NCI-H345 treated with DMSO at 0.1 percent for 48 hours (cell line): ENCODE results near the gene SRGAP3.

Experiments
- DNase-seq: peaks from one replicate; lab custom pipeline; 2025; ENCODE audit not compliant: unreplicated experiment; lab: John Stamatoyannopoulos, UW

The SRGAP3 gene

DNA sequence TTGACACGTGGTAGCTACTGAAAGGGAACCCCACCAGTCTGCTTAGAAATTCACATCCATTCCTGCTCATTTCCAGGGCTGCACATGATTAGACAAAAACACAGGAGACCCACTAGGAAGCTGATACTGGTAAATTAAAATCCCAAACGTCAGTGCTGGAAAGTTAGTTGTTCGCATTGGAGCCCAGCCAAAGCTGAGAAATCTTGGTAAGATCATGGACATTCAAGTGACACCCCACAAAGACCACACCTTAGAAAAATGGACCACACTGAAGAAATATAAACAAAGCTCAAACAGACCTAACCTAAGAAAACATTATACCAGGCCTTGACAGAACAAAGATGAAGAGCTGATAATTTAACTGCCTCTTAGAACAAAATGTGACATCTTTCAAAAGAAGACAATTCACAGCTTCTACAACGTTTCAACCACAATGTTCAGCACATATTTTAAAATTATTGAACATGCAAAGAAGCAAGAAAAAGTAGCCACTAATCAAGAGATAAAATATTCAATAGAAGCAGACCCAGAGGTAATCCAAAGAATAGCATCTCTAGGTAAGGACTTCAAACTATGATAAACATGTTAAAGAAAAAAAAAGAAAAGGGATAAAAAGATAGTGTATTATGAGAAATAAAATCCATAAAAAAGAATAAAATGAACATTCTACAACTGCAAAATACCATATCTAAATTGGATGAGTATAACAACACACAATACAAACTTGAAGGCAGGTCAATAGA lies 306.5 kb downstream of the SRGAP3 start:
- no peak for DNase-seq

- no peak for DNase-seq
Observed at GRCh38 chr3:8942115-8942514, 307.3 kb downstream of the SRGAP3 start.

DNA sequence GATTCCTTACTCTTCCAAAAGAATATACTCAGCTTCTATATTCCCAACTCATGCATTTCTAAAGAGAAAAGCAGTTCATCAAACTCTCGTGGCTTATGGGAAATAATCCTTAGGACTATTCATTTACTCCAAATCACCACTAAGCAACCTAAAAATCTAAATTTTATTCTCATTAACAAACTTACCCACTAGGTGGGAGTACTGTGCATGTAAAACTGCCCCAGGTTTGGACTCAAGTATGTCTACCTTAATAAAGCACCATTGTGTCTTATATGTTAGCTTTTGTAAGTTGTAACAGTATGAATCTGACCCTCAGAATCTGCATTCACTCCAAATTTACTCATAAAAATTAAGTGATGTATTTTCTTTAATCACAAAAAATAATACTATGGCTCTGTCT lies 311.4 kb downstream of the SRGAP3 start:
- DNase-seq: no peak

DNA sequence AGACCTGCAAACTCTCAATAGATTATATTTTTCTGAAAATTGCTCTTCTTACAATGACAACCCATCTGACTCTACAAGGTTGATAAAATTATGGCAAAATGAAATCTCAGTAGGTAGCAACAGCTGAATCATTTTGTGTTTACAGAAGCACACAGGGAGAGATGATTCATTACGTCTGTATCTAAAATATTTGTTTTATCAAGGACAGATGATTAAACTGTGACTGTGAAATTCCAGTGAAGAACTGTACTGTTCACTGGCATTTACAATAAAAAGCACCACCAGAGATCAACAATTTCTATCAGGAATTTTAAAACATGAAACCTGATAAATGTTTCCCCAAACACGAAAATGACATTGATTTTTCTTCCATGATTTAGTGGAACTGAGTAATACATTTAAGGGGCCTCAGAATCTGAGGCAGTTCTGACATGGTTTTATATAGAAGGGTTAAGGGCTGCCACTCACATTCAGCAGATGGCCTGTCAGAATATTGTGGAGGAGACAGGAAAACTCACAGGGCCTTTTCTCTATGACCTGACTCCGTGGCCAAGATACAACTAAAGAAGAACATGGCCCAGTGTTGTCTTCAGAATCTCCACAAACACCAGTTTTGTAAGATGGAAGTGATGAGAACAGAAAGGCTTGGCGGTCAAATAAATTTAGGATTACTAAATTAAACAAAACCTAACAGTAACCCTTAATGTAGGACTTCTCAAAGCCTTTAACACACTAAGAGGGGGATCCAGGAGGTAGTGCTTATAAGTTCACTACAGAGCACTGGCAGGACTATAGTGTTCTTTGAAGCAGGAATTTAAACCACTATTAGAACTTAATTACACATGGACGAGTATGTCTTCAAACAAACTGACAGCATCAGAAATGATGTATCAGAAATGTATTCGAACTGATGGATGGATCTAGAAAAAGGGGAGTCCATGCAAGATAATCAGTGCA lies 312.1 kb downstream of the SRGAP3 start:
- DNase-seq: no peak

- no peak for DNase-seq
Observed at GRCh38 chr3:8932507-8932906, 316.9 kb downstream of the SRGAP3 start.

GRCh38 chr3:8931342-8931741 lies 318.1 kb downstream of the SRGAP3 start:
- no peak for DNase-seq
